Upper lobe of left lung (tissue), 6 donors: ENCODE measurements around the gene PRKCE. TPM values are rescaled to one million over a fixed set of nuclear protein-coding genes. Genes with fewer than 3 reads are reported as not detected.

ENCODE experiments used
- ATAC-seq, 2 donors: fragments of 200-7000 bp; cut with Tn5 transposase; one replicate each; pipeline ENCODE4 v1.9.1; 2022; ENCODE audit warnings: mild to moderate bottlenecking in 2 of 2, moderate library complexity in 2 of 2; ENCODE audit not compliant: low FRiP score in 2 of 2
- DNase-seq, 2 donors: peaks; one replicate each; pipeline ENCODE4 v3.0.0-alpha.2; 2019 to 2020
- H3K27ac ChIP-seq, 4 donors: fragments of 200-600 bp; sonication (generic); one replicate each; pipeline ENCODE4 v1.5.1; 2016 to 2019
- H3K27me3 ChIP-seq, 4 donors: fragments of 200-600 bp; sonication (generic); one replicate each; pipeline ENCODE4 v1.5.1; 2017 to 2019
- H3K36me3 ChIP-seq, 4 donors: fragments of 200-600 bp; sonication (generic); one replicate each; pipeline ENCODE4 v1.5.1; 2016 to 2019
- H3K4me1 ChIP-seq, 4 donors: fragments of 200-600 bp; sonication (generic); one replicate each; pipeline ENCODE4 v1.5.1; 2018 to 2019
- H3K4me3 ChIP-seq, 4 donors: fragments of 200-600 bp; sonication (generic); one replicate each; pipeline ENCODE4 v1.5.1; 2017 to 2019; ENCODE audit warnings: mild to moderate bottlenecking in 2 of 4, moderate library complexity in 1 of 4
- H3K9me3 ChIP-seq, 4 donors: fragments of 200-600 bp; sonication (generic); one replicate each; pipeline ENCODE4 v1.5.1; 2018 to 2019
- EP300 ChIP-seq, 4 donors: sonication (generic); formaldehyde crosslinking; IDR thresholded peaks; one replicate each; pipeline ENCODE4 v1.5.1; 2017; ENCODE audit warnings: antibody characterized with exemption in 4 of 4, control low read depth in 2 of 4
- POLR2A ChIP-seq, 4 donors: fragments of 450-650 bp; IDR thresholded peaks; one replicate each; pipeline ENCODE4 v1.5.1; 2016 to 2017; ENCODE audit warnings: antibody characterized with exemption in 4 of 4, mild to moderate bottlenecking in 2 of 4
- POLR2AphosphoS5 ChIP-seq, 2 donors: sonication (generic); formaldehyde crosslinking; IDR thresholded peaks; one replicate each; pipeline ENCODE4 v1.5.1; 2017; ENCODE audit warnings: antibody characterized with exemption in 2 of 2
- WGBS, 2 donors: methylation state at CpG; one replicate each; pipeline ENCODE4 v1.1.5; 2017 to 2018; 5-methylcytosine and 5-hydroxymethylcytosine counted together
- total RNA-seq, 6 donors: library from RNA; depleted of rRNA in 4 of 6; stranded (reverse); fragments of >200 nt in 4 of 6; gene quantifications; one replicate each; pipeline versions ENCODE4 v1.1.0 to v1.2.1, GENCODE V29; 2016 to 2021
- TF ChIP-seq, protein P1 (sequence below), 6 experiments: fragments of 450-650 bp in 4 of 6; fragments of 200-600 bp in 2 of 6; sonication (generic) in 2 of 6; IDR thresholded peaks; one replicate each; pipeline ENCODE4 v1.5.1; 2016 to 2019; ENCODE audit warnings: antibody characterized with exemption in 6 of 6
- donor health status: DM: no; HTN: no; CAD: no; lungs with moderate emphysema.
- donor health status: DM: no; HTN: yes; CAD: no; lungs with severe emphysema.

The PRKCE gene
- total RNA-seq, 6 donors from 2014 or later, result 54.9 to 124 (median 75.6) TPM

GRCh38 chr2:45610281-45611019 is 41.0 kb upstream of the PRKCE start:
- Histone ChIP-seq H3K27ac (peak overlapping the region; percentile 85 to 97 (median 89)), H3K4me3 (peak overlapping the region; percentile 79 to 98 (median 85)), H3K36me3 (no peaks in the 10 kb centered on the region), H3K27me3 (no peaks in the 10 kb centered on the region), H3K4me1 (peaks cover 10 to 32% (median 14%) of the 10 kb centered on the region in 4 donors), H3K9me3 (no peaks in the 10 kb centered on the region)
- peak; percentile 56 to 78 for DNase-seq
- ATAC-seq, result peak; percentile 87 to 88
- WGBS, 2 donors, result 1% methylated on average over 14 to 23 of the region's 23 CpGs
- TF ChIP-seq POLR2AphosphoS5 (IDR thresholded peaks at IDR 0.05), result peak in 1 of 2 donors; percentile 28
- TF ChIP-seq EP300 (IDR thresholded peaks at IDR 0.05), result peak in 1 of 4 donors; percentile 31
- no peak for TF ChIP-seq POLR2A (IDR thresholded peaks at IDR 0.05)
- TF ChIP-seq, protein P1, sequence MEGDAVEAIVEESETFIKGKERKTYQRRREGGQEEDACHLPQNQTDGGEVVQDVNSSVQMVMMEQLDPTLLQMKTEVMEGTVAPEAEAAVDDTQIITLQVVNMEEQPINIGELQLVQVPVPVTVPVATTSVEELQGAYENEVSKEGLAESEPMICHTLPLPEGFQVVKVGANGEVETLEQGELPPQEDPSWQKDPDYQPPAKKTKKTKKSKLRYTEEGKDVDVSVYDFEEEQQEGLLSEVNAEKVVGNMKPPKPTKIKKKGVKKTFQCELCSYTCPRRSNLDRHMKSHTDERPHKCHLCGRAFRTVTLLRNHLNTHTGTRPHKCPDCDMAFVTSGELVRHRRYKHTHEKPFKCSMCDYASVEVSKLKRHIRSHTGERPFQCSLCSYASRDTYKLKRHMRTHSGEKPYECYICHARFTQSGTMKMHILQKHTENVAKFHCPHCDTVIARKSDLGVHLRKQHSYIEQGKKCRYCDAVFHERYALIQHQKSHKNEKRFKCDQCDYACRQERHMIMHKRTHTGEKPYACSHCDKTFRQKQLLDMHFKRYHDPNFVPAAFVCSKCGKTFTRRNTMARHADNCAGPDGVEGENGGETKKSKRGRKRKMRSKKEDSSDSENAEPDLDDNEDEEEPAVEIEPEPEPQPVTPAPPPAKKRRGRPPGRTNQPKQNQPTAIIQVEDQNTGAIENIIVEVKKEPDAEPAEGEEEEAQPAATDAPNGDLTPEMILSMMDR (IDR thresholded peaks at IDR 0.05), result peak in 2 of 6 experiments; percentile 15 to 45

DNA sequence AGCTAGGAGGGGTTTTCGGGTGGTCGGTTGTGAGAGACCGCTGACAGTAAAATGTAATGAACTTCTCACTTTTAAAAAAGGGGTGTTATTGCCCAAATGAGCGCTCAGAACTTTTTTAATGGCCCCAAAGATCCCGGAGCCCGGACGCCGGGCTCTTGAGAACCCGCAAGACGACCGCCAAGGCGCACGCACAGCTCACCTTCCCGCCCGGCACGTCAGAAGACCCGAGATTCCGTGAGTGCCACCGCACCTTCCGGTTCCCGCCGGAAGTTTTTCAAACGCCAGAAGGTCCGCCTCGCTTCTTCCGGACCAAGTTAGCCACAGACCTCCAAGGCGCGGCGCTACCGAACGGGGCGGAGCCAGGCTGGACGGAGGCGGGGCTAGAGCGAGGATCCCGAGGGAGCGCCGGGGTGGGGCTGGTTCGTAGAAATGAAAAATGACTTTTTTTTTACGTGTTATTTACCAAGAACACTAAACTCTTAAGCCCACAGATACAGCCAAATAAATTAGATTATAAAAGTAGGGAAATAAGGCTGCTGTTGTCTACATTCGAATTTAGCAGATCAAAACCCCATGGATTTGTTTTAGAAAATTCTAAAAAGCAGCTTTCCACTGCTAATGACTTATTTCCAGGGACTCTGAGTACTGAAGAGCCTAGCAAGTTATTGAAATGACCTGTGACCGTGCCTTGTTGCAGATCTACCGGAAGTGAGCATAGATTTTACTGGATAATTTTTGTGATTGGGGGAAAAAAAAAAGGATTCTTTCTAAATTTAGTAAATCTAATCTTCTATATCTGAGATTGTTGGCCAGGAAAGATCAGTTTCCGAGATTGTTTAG is 40.2 kb upstream of the PRKCE start, which contains the start of gene SRBD1:
TSS of gene SRBD1 (minus strand) at position 248 of the 840 bp plus-strand sequence. CDS start 5,826 bp downstream, outside the sequence.
- Histone ChIP-seq H3K9me3 (no peaks in the 10 kb centered on the region), H3K36me3 (no peaks in the 10 kb centered on the region), H3K27ac (peak within 1 kb of the TSS; percentile 85 to 97 (median 89)), H3K4me1 (peaks cover 10 to 32% (median 14%) of the 10 kb centered on the region in 4 donors), H3K27me3 (no peaks in the 10 kb centered on the region), H3K4me3 (peak within 1 kb of the TSS; percentile 79 to 98 (median 85))
- DNase-seq (peak; percentile 97 to 99), ATAC-seq (peak; percentile 98 to 99)
- TF ChIP-seq POLR2AphosphoS5 (IDR thresholded peaks at IDR 0.05) (peak in 1 of 2 donors; percentile 89), EP300 (IDR thresholded peaks at IDR 0.05) (peak in 1 of 4 donors; percentile 61), POLR2A (IDR thresholded peaks at IDR 0.05) (peak in 3 of 4 donors; percentile 27 to 68 (median 31))
- TF ChIP-seq, protein P1 (IDR thresholded peaks at IDR 0.05), result peak in 2 of 6 experiments; percentile 4 to 16
- WGBS, 2 donors, result 4 to 5% methylated on average over 20 to 44 of the region's 44 CpGs

DNA sequence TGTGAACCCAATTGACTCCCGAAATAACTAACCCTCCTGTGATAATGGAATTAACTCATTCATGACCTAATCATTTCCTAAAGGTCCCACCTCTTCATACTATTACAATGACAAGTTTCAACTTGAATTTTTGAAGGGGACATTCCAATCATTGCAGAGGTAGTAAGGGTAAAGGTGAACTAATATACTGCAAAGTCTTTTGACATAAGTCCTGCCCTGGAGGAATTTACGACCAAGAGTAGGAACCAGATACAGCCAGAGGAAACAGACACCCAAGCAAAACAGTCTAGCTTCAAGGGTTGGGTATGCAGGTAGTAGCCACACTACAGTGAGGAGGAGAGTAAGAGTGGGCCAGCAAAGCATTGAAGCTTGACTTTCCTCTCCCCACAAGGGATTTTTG is 39.2 kb upstream of the PRKCE start:
- H3K9me3 ChIP-seq, result no peaks in the 10 kb centered on the region
- no peak overlapping the region for H3K4me3 ChIP-seq
- 69 to 76% methylated on average over 2 of the region's 2 CpGs for WGBS, 2 donors
- no peak for ATAC-seq
- H3K27ac ChIP-seq, result peak overlapping the region in 1 of 4 donors; percentile 97
- no peaks in the 10 kb centered on the region for H3K27me3 ChIP-seq
- H3K36me3 ChIP-seq, result no peaks in the 10 kb centered on the region
- peaks cover 10 to 25% (median 12%) of the 10 kb centered on the region in 4 donors for H3K4me1 ChIP-seq
- no peak for DNase-seq
- TF ChIP-seq EP300 (IDR thresholded peaks at IDR 0.05) (no peak), POLR2AphosphoS5 (IDR thresholded peaks at IDR 0.05) (no peak), POLR2A (IDR thresholded peaks at IDR 0.05) (no peak)
- TF ChIP-seq, protein P1 (IDR thresholded peaks at IDR 0.05), result no peak

DNA sequence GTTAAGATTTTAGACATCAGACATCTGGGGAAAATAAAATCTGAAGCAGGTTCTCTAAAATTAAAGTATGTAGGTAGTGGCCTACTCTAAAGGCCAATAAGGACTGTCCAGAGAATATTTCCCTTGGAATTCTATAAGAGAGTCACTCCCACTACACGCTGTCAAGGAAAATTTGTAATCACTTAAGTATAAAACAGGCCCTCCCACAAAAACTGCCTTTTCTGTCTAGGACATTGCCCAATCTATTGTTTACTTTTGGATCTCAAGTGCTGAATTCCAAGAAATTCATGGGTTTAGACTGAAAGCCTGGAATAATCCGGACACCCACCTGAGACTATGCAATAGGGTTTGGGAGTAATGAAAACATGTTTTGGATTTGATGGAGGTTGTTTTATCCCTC is 38.7 kb upstream of the PRKCE start:
- no peaks in the 10 kb centered on the region for H3K9me3 ChIP-seq
- TF ChIP-seq POLR2AphosphoS5 (IDR thresholded peaks at IDR 0.05) (no peak), EP300 (IDR thresholded peaks at IDR 0.05) (no peak), POLR2A (IDR thresholded peaks at IDR 0.05) (no peak)
- TF ChIP-seq, protein P1 (IDR thresholded peaks at IDR 0.05), result no peak
- no peak overlapping the region for H3K27ac ChIP-seq
- no peak for ATAC-seq
- DNase-seq, result no peak
- no peaks in the 10 kb centered on the region for H3K36me3 ChIP-seq
- 61 to 62% methylated on average over 2 of the region's 2 CpGs for WGBS, 2 donors
- H3K27me3 ChIP-seq, result no peaks in the 10 kb centered on the region
- peaks cover 10 to 25% (median 12%) of the 10 kb centered on the region in 4 donors for H3K4me1 ChIP-seq
- H3K4me3 ChIP-seq, result no peak overlapping the region
